ENCODE results near the gene SLC2A4.
"Not testable (repeated sequence)": the region's sequence is repeated elsewhere in the genome, so short reads cannot be mapped to it uniquely, and the experiment has no call there.

Gene SLC2A4

GRCh38 chr17:7336240-7337175 lies 55.0 kb downstream of the SLC2A4 start, which contains the start of gene ACAP1:
Gene ACAP1 (plus strand): TSS chr17:7336529. CDS start chr17:7336735, 206 bp downstream.
- TF ChIP-seq CTCF (IDR thresholded peaks at IDR 0.05; ENCODE audit: low read depth, low read length), result no peak
- no peak within 1 kb of the TSS for H3K4me3 ChIP-seq (replicated peaks in 1 of 2; ENCODE audit: low read depth in 2 of 2, low read length in 2 of 2)
- DNase-seq (ENCODE audit: low read depth in 2 of 2), result no peak

DNA sequence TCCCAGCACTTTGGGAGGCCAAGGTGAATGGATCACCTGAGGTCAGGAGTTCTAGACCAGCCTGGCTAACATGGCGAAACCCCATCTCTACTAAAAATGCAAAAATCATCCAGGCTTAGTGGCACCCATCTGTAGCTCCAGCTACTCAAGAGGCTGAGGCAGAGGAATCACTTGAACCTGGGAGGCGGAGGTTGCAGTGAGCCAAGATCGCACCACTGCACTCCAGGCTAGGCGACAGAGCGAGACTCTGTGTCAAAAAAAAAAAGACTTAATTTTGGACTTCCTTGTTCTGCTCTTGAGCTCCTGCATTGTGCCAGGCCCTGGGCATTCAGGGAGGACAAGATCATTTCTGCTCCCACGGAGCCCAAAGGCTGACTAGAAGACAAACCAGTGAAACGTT lies 56.1 kb downstream of the SLC2A4 start:
- DNase-seq (ENCODE audit: low read depth in 2 of 2); H3K4me3 ChIP-seq (replicated peaks in 1 of 2; ENCODE audit: low read depth in 2 of 2, low read length in 2 of 2): not testable (repeated sequence)

Data from cardiac fibroblast (primary cell).